ENCODE measurements around the gene FUT6.

Gene FUT6

GRCh38 chr19:5786593-5787408 is 52.7 kb downstream of the FUT6 start:
- peaks cover 9% of the 10 kb centered on the region for H3K4me1 ChIP-seq (ENCODE audit: low read length)
- H3K36me3 ChIP-seq (replicated peaks; ENCODE audit: low read depth, low read length) = peaks cover 54% of the 10 kb centered on the region
- 0 out of 2 replicates have a peak, but pooled peaks cover 3% of the 10 kb centered on the region for H4K20me1 ChIP-seq (ENCODE audit: insufficient read depth, low read length)
- no peak for TF ChIP-seq EZH2phosphoT487 (IDR thresholded peaks at IDR 0.05; ENCODE audit: low read depth)
- TF ChIP-seq CTCF (IDR thresholded peaks at IDR 0.05; ENCODE audit: low read depth, low read length) = no peak
- no peak overlapping the region for H3K4me3 ChIP-seq (ENCODE audit: low read length)
- H3K9me3 ChIP-seq (ENCODE audit: insufficient read depth, low read length) = no peaks in the 10 kb centered on the region
- H3K4me2 ChIP-seq (ENCODE audit: low read length) = no peak overlapping the region
- H3K79me2 ChIP-seq (ENCODE audit: low read length) = peaks cover 16% of the 10 kb centered on the region
- no peaks in the 10 kb centered on the region for H3K27me3 ChIP-seq (ENCODE audit: low read depth, low read length)
- H3K9ac ChIP-seq (ENCODE audit: low read length) = no peak overlapping the region
- H2AFZ ChIP-seq (ENCODE audit: low read depth, low read length) = no peak overlapping the region
- H3K27ac ChIP-seq (ENCODE audit: low read length) = no peak overlapping the region

GRCh38 chr19:5785423-5785822 is 54.1 kb downstream of the FUT6 start:
- H3K27me3 ChIP-seq (ENCODE audit: low read depth, low read length) = no peaks in the 10 kb centered on the region
- H2AFZ ChIP-seq (ENCODE audit: low read depth, low read length) = no peak overlapping the region
- no peak overlapping the region for H3K4me2 ChIP-seq (ENCODE audit: low read length)
- peaks cover 6% of the 10 kb centered on the region for H3K4me1 ChIP-seq (ENCODE audit: low read length)
- TF ChIP-seq EZH2phosphoT487 (IDR thresholded peaks at IDR 0.05; ENCODE audit: low read depth) (no peak), CTCF (IDR thresholded peaks at IDR 0.05; ENCODE audit: low read depth, low read length) (no peak)
- no peak overlapping the region for H3K4me3 ChIP-seq (ENCODE audit: low read length)
- 0 out of 2 replicates have a peak, but pooled peaks cover 3% of the 10 kb centered on the region for H4K20me1 ChIP-seq (ENCODE audit: insufficient read depth, low read length)
- H3K79me2 ChIP-seq (ENCODE audit: low read length) = peaks cover 16% of the 10 kb centered on the region
- no peak overlapping the region for H3K27ac ChIP-seq (ENCODE audit: low read length)
- H3K9ac ChIP-seq (ENCODE audit: low read length) = no peak overlapping the region
- peaks cover 56% of the 10 kb centered on the region for H3K36me3 ChIP-seq (replicated peaks; ENCODE audit: low read depth, low read length)
- no peaks in the 10 kb centered on the region for H3K9me3 ChIP-seq (ENCODE audit: insufficient read depth, low read length)

GRCh38 chr19:5784581-5785147 is 54.8 kb downstream of the FUT6 start, which contains the start of gene PRR22:
PRR22 (minus strand) TSS chr19:5784746; CDS start chr19:5784660, 86 bp downstream.
- Histone ChIP-seq H3K79me2 (ENCODE audit: low read length) (peaks cover 8% of the 10 kb centered on the region), H3K9me3 (ENCODE audit: insufficient read depth, low read length) (no peaks in the 10 kb centered on the region), H2AFZ (ENCODE audit: low read depth, low read length) (no peak within 1 kb of the TSS), H3K4me3 (ENCODE audit: low read length) (no peak within 1 kb of the TSS), H3K9ac (ENCODE audit: low read length) (no peak within 1 kb of the TSS), H3K4me1 (ENCODE audit: low read length) (peaks cover under 1% of the 10 kb centered on the region; the same call in 1 of the 2 replicates), H3K27ac (ENCODE audit: low read length) (no peak within 1 kb of the TSS), H3K36me3 (replicated peaks; ENCODE audit: low read depth, low read length) (peaks cover 52% of the 10 kb centered on the region), H3K27me3 (ENCODE audit: low read depth, low read length) (no peaks in the 10 kb centered on the region), H3K4me2 (ENCODE audit: low read length) (no peak within 1 kb of the TSS), H4K20me1 (ENCODE audit: insufficient read depth, low read length) (no peaks in the 10 kb centered on the region)
- TF ChIP-seq EZH2phosphoT487 (IDR thresholded peaks at IDR 0.05; ENCODE audit: low read depth) (no peak), CTCF (IDR thresholded peaks at IDR 0.05; ENCODE audit: low read depth, low read length) (no peak)
